Activated B cell treated with CpG ODN at 0.5 μM for 24 hours (primary cell): ENCODE data around the gene FITM1. TPM values are rescaled to one million over a fixed set of nuclear protein-coding genes. Genes with fewer than 3 reads are reported as not detected.

ENCODE experiments used
- ATAC-seq: fragments of 200-7000 bp; cut with Tn5 transposase; one replicate; pipeline ENCODE4 v1.10.0; 2021; ENCODE audit warnings: low read depth, mild to moderate bottlenecking, moderate library complexity
- CTCF ChIA-PET: fragments of 350-600 bp; sonication (Branson Sonifier 250); formaldehyde crosslinking; loops from one replicate; lab custom pipeline; 2021; ENCODE audit warnings: antibody characterized with exemption; lab: Charles Lee
- POLR2A ChIA-PET: fragments of 350-600 bp; sonication (Branson Sonifier 250); formaldehyde crosslinking; loops from one replicate; lab custom pipeline; 2021; ENCODE audit warnings: antibody characterized with exemption; lab: Charles Lee
- DNase-seq: peaks from one replicate; pipeline ENCODE4 v3.0.0; 2022
- H3K27ac Mint-ChIP-seq: one replicate; pipeline ENCODE4 v1.8.0; 2020; ENCODE audit warnings: mixed read lengths
- H3K27me3 Mint-ChIP-seq: one replicate; pipeline ENCODE4 v1.8.0; 2021; ENCODE audit warnings: mixed read lengths
- H3K36me3 Mint-ChIP-seq: one replicate; pipeline ENCODE4 v1.8.0; 2021; ENCODE audit warnings: low read depth, mixed read lengths
- H3K4me1 Mint-ChIP-seq: one replicate; pipeline ENCODE4 v1.8.0; 2021; ENCODE audit warnings: mixed read lengths
- H3K4me3 Mint-ChIP-seq: one replicate; pipeline ENCODE4 v1.8.0; 2020; ENCODE audit warnings: mild to moderate bottlenecking, mixed read lengths
- H3K9me3 Mint-ChIP-seq: one replicate; pipeline ENCODE4 v1.8.0; 2020; ENCODE audit warnings: mixed read lengths
- CTCF ChIP-seq: fragments of 200-600 bp; IDR thresholded peaks from one replicate; pipeline ENCODE4 v1.8.0; 2022; ENCODE audit warnings: antibody characterized with exemption, mild to moderate bottlenecking
- intact Hi-C: fragments of 100-400 bp; cut with micrococcal nuclease; formaldehyde crosslinking; loops from one replicate; pipeline ENCODE4 v1.15.1; 2024
- total RNA-seq: library from RNA; stranded (reverse); gene quantifications from 2 replicates; pipeline ENCODE4 v1.2.3, GENCODE V29; 2022

The FITM1 gene
- total RNA-seq, 1 donor from 2014 or later = 2.3 TPM

GRCh38 chr14:24113801-24114531, 16.5 kb upstream of the FITM1 start:
- peak overlapping the region; percentile 100 for H3K27ac Mint-ChIP-seq
- DNase-seq (peak; percentile 74), ATAC-seq (peak; percentile 17)
- peaks cover 42% of the 10 kb centered on the region for H3K36me3 Mint-ChIP-seq
- ChIA-PET POLR2A (interaction anchor here (0.6 to 6.1 kb wide), 49 partner anchors 9 to 1323 kb away, joined by 3 to 239 read pairs (median 7); partner anchors contain the start of genes ACIN1, C14orf119, CARMIL3 and CBLN3), CTCF (interaction anchor here (0.6 to 2.6 kb wide), 14 partner anchors 12 to 195 kb away, joined by 3 to 15 read pairs (median 5); partner anchors contain the start of genes CHMP4A, EMC9, IRF9 and PSME1)
- no peak for TF ChIP-seq CTCF
- H3K9me3 Mint-ChIP-seq = no peaks in the 10 kb centered on the region
- H3K27me3 Mint-ChIP-seq = no peaks in the 10 kb centered on the region
- H3K4me3 Mint-ChIP-seq = peak overlapping the region; percentile 99
- intact Hi-C loops = loop anchor here (1.0 to 10.0 kb wide), 16 partner anchors 19 to 1019 kb away; partner anchors contain the start of genes ACIN1, C14orf119, CHMP4A and EMC9
- H3K4me1 Mint-ChIP-seq = peaks cover 29% of the 10 kb centered on the region

- Mint-ChIP-seq H3K4me3 (peak within 1 kb of the TSS; percentile 99), H3K36me3 (peaks cover 50% of the 10 kb centered on the region), H3K9me3 (no peaks in the 10 kb centered on the region), H3K27ac (peak within 1 kb of the TSS; percentile 100), H3K27me3 (no peaks in the 10 kb centered on the region), H3K4me1 (peaks cover 27% of the 10 kb centered on the region)
- peak; percentile 83 for ATAC-seq
- CTCF ChIA-PET = interaction anchor here (0.6 to 2.6 kb wide), 13 partner anchors 11 to 194 kb away, joined by 3 to 15 read pairs (median 5); partner anchors contain the start of genes EMC9, IRF9, PSME1 and PSME2
- TF ChIP-seq CTCF = no peak
- intact Hi-C loops = loop anchor here (1.0 to 10.0 kb wide), 17 partner anchors 9 to 1020 kb away; partner anchors contain the start of genes ACIN1, C14orf119, CHMP4A and EMC9
- POLR2A ChIA-PET = interaction anchor here (0.6 to 6.1 kb wide), 48 partner anchors 9 to 1324 kb away, joined by 3 to 239 read pairs (median 7); partner anchors contain the start of genes ACIN1, C14orf119, CARMIL3 and CBLN3
- peak; percentile 97 for DNase-seq
Observed at GRCh38 chr14:24114532-24115421, 15.7 kb upstream of the FITM1 start, which contains the start of the genes DCAF11 and NRL. Gene DCAF11 (plus strand): TSS chr14:24114777. CDS start chr14:24115595, 818 bp downstream. Gene NRL (minus strand): TSS chr14:24114949. CDS start chr14:24082848, 32,101 bp downstream.

- peak overlapping the region; percentile 99 for H3K4me3 Mint-ChIP-seq
- intact Hi-C loops = loop anchor here (1.0 to 10.0 kb wide), 5 partner anchors 8 to 1021 kb away; partner anchors contain the start of genes ACIN1, C14orf119, LTB4R and LTB4R2
- ATAC-seq = no peak
- peaks cover 56% of the 10 kb centered on the region for H3K36me3 Mint-ChIP-seq
- H3K27me3 Mint-ChIP-seq = no peaks in the 10 kb centered on the region
- DNase-seq = peak; percentile 31
- ChIA-PET CTCF (interaction anchor here (1.0 to 2.6 kb wide), 8 partner anchors 10 to 193 kb away, joined by 3 to 15 read pairs (median 8); partner anchors contain the start of genes EMC9, IRF9 and PSME1), POLR2A (interaction anchor here (0.7 to 6.1 kb wide), 28 partner anchors 8 to 794 kb away, joined by 3 to 239 read pairs (median 12); partner anchors contain the start of genes CARMIL3, CHMP4A, CIDEB and EMC9)
- peak overlapping the region; percentile 100 for H3K27ac Mint-ChIP-seq
- TF ChIP-seq CTCF = no peak
- H3K9me3 Mint-ChIP-seq = no peaks in the 10 kb centered on the region
- peaks cover 27% of the 10 kb centered on the region for H3K4me1 Mint-ChIP-seq
Observed at GRCh38 chr14:24115422-24116127, 14.9 kb upstream of the FITM1 start.

- Mint-ChIP-seq H3K27me3 (no peaks in the 10 kb centered on the region), H3K36me3 (peaks cover 63% of the 10 kb centered on the region), H3K4me1 (peaks cover 27% of the 10 kb centered on the region), H3K9me3 (no peaks in the 10 kb centered on the region), H3K27ac (peak overlapping the region; percentile 100), H3K4me3 (peak overlapping the region; percentile 99)
- TF ChIP-seq CTCF = no peak
- POLR2A ChIA-PET = interaction anchor here (0.7 to 6.1 kb wide), 7 partner anchors 11 to 126 kb away, joined by 3 to 239 read pairs (median 37); partner anchors contain the start of genes EMC9, IRF9, PCK2 and PSME1
- intact Hi-C loops = loop anchor here (10.0 kb wide), 1 partner anchor 1021 kb away; the partner anchor contains the start of genes ACIN1 and C14orf119
- DNase-seq = no peak
- ATAC-seq = no peak
- CTCF ChIA-PET = interaction anchor here (1.2 to 1.7 kb wide), 3 partner anchors 16 to 126 kb away, joined by 3 to 5 read pairs (median 3); partner anchors contain the start of genes PSME1 and TINF2
Observed at GRCh38 chr14:24116128-24116814, 14.2 kb upstream of the FITM1 start.
